ENCODE results near the gene OLIG2. TPM values are rescaled to one million over a fixed set of nuclear protein-coding genes. Genes with fewer than 3 reads are reported as not detected.

Gene OLIG2
- total and polyA plus RNA-seq, 2 of the 4 experiments (the other 2 are of a cell fraction) = not detected

GRCh38 chr21:33067043-33067442, 41.3 kb downstream of the OLIG2 start:
- Histone ChIP-seq H3K23ac (ENCODE audit: low read depth, low read length) (no peak overlapping the region), H3K4me1 (ENCODE audit: control insufficient read depth, insufficient read depth, low read length) (peaks cover 2% of the 10 kb centered on the region; the same call in 1 of the 2 replicates), H3K27ac (ENCODE audit: insufficient read depth, low read length) (no peak overlapping the region), H3K9me3 (ENCODE audit: control insufficient read depth, insufficient read depth, low read length) (peaks cover 4% of the 10 kb centered on the region; the same call in 1 of the 2 replicates), H4K8ac (ENCODE audit: low read depth in 2 of 2, low read length in 2 of 2) (no peak overlapping the region), H3K36me3 (ENCODE audit: control insufficient read depth, insufficient read depth, low read length) (no peaks in the 10 kb centered on the region), H3K4ac (ENCODE audit: low read depth, low read length) (no peak overlapping the region), H3K14ac (replicated peaks; ENCODE audit: low read depth, low read length) (no peak overlapping the region), H4K91ac (ENCODE audit: insufficient read depth, low read depth, low read length) (no peak overlapping the region), H3K9me1 (ENCODE audit: insufficient read depth, low read length) (no peaks in the 10 kb centered on the region), H3K4me2 (ENCODE audit: low read depth, low read length) (no peak overlapping the region), H2AK9ac (replicated peaks; ENCODE audit: low read depth, low read length, poor library complexity) (no peak overlapping the region), H2BK20ac (ENCODE audit: low read depth, low read length) (no peak overlapping the region), H3K4me3 (ENCODE audit: insufficient read depth, low read depth, low read length) (no peak overlapping the region), H3K9ac (ENCODE audit: low read depth, low read length) (no peak overlapping the region), H2AK5ac (ENCODE audit: low read depth, low read length) (no peak overlapping the region), H4K5ac (ENCODE audit: low read depth, low read length) (no peak overlapping the region), H4K20me1 (ENCODE audit: insufficient read depth, low read length) (no peaks in the 10 kb centered on the region), H3K27me3 (ENCODE audit: control insufficient read depth, insufficient read depth, low read length) (peaks cover 77% of the 10 kb centered on the region), H2BK120ac (ENCODE audit: low read depth, low read length) (no peak overlapping the region), H3K56ac (ENCODE audit: extremely low read depth, insufficient read depth, low read length) (no peak overlapping the region), H2AFZ (replicated peaks; ENCODE audit: low read length, poor library complexity) (no peak overlapping the region), H3K79me1 (ENCODE audit: low read depth in 1 of 2, low read length in 2 of 2) (no peaks in the 10 kb centered on the region), H2BK15ac (ENCODE audit: low read depth, low read length) (no peak overlapping the region), H2BK5ac (ENCODE audit: low read depth, low read length, poor library complexity, severe bottlenecking) (no peak overlapping the region), H3K18ac (ENCODE audit: low read depth, low read length) (no peak overlapping the region)
- no TSS peak for BruUV-seq (replicated peaks)
- POLR2A ChIA-PET (ENCODE audit: unreplicated experiment) = no interaction called here
- in situ Hi-C loops (cut with MboI; ENCODE audit: low sequenced_read_pairs) (no loop called here), dilution Hi-C loops (cut with HindIII; ENCODE audit: low sequenced_read_pairs, unreplicated experiment) (no loop called here), intact Hi-C loops (cut with micrococcal nuclease) (no loop called here)
- TF ChIP-seq SMC3 (IDR thresholded peaks at IDR 0.05; ENCODE audit: low read depth, low read length) (no peak), NFE2L2 (IDR thresholded peaks at IDR 0.05; ENCODE audit: low read depth, low read length) (no peak), RCOR1 (IDR thresholded peaks at IDR 0.05; ENCODE audit: insufficient replicate concordance, low read length) (no peak), ELK1 (IDR thresholded peaks at IDR 0.05; ENCODE audit: borderline replicate concordance, low read depth, low read length) (no peak), CEBPB (IDR thresholded peaks at IDR 0.05; ENCODE audit: low read depth, low read length) (no peak), RFX5 (IDR thresholded peaks at IDR 0.05; ENCODE audit: low read depth, low read length) (no peak), BHLHE40 (IDR thresholded peaks at IDR 0.05; ENCODE audit: low read depth, low read length) (no peak), RAD21 (IDR thresholded peaks at IDR 0.05; ENCODE audit: low read length) (no peak), MAFK (IDR thresholded peaks at IDR 0.05; ENCODE audit: low read depth, low read length) (no peak), USF2 (IDR thresholded peaks at IDR 0.05; ENCODE audit: low read depth, low read length) (no peak), MAZ (IDR thresholded peaks at IDR 0.05; ENCODE audit: borderline replicate concordance, low read depth, low read length) (no peak), POLR2A (IDR thresholded peaks at IDR 0.05; ENCODE audit: low read depth, low read length) (no peak), CHD1 (IDR thresholded peaks at IDR 0.05; ENCODE audit: low read depth, low read length) (no peak), FOS (IDR thresholded peaks at IDR 0.05; ENCODE audit: low read depth, low read length) (no peak)
- 57% methylated on average over 3 of the region's 7 CpGs; no CpG with 5 or more reads in 1 of the 2 experiments for WGBS, 2 experiments (ENCODE audit: extremely low coverage in 2 of 2, insufficient read length in 1 of 2)
- DNase-seq (no peak), ATAC-seq (ENCODE audit: low read depth) (no peak)
- CTCF ChIA-PET = no interaction called here
